DOHH2 (cell line): ENCODE data around the gene SCN1A.

Experiments
- H3F3A ChIP-seq: fragments of 200-600 bp; sonication (generic), shearing (Covaris generic); 2 replicates; pipeline ENCODE4 v1.6.0; 2016; ENCODE audit warnings: antibody characterized with exemption, mild to moderate bottlenecking; ENCODE audit not compliant: control insufficient read depth, insufficient read depth
- H3K27ac ChIP-seq: fragments of 200-600 bp; sonication (generic); 2 replicates; pipeline ENCODE4 v1.5.1; 2014; ENCODE audit warnings: low read depth, mild to moderate bottlenecking, low read length, moderate library complexity
- H3K27me3 ChIP-seq: fragments of 200-600 bp; sonication (generic); 2 replicates; pipeline ENCODE4 v1.6.1; 2014; ENCODE audit warnings: mild to moderate bottlenecking, low read length, mixed read lengths; ENCODE audit not compliant: control insufficient read depth
- H3K36me3 ChIP-seq: fragments of 200-600 bp; sonication (generic); 2 replicates; pipeline ENCODE4 v1.6.1; 2014; ENCODE audit warnings: mild to moderate bottlenecking, low read length, moderate library complexity, mixed read lengths; ENCODE audit not compliant: control insufficient read depth
- H3K4me1 ChIP-seq: fragments of 200-600 bp; sonication (generic); 2 replicates; pipeline ENCODE4 v1.6.1; 2014; ENCODE audit warnings: mild to moderate bottlenecking, low read length, mixed read lengths; ENCODE audit not compliant: control insufficient read depth
- H3K4me2 ChIP-seq: fragments of 200-600 bp; sonication (generic); 2 replicates; pipeline ENCODE4 v1.6.0; 2014; ENCODE audit warnings: mild to moderate bottlenecking, low read length, moderate library complexity
- H3K4me3 ChIP-seq: fragments of 200-600 bp; sonication (generic); 2 replicates; pipeline ENCODE4 v1.5.1; 2014; ENCODE audit warnings: mild to moderate bottlenecking, low read length, mixed read lengths
- H3K79me2 ChIP-seq: fragments of 200-600 bp; sonication (generic); 2 replicates; pipeline ENCODE4 v1.6.1; 2014; ENCODE audit warnings: mild to moderate bottlenecking, low read length, mixed read lengths; ENCODE audit not compliant: control insufficient read depth
- H3K9me2 ChIP-seq: fragments of 200-600 bp; sonication (generic); replicated peaks from 2 replicates; pipeline ENCODE4 v1.6.1; 2014; ENCODE audit warnings: mild to moderate bottlenecking, low read length, mixed read lengths; ENCODE audit not compliant: control insufficient read depth
- H3K9me3 ChIP-seq: fragments of 200-600 bp; sonication (generic); 2 replicates; pipeline ENCODE4 v1.6.1; 2014; ENCODE audit warnings: antibody characterized with exemption, low read length, mixed read lengths; ENCODE audit not compliant: control insufficient read depth, insufficient read depth
- H4K20me1 ChIP-seq: fragments of 200-600 bp; sonication (generic); 2 replicates; pipeline ENCODE4 v1.6.0; 2014; ENCODE audit warnings: low read depth, mild to moderate bottlenecking, antibody characterized with exemption, low read length, moderate library complexity; ENCODE audit not compliant: control insufficient read depth, insufficient read depth
- EZH2phosphoT487 ChIP-seq: fragments of 200-600 bp; sonication (generic); IDR thresholded peaks from 2 replicates; pipeline ENCODE4 v1.6.1; 2017; ENCODE audit warnings: borderline replicate concordance, mild to moderate bottlenecking, antibody characterized with exemption, low read length, moderate library complexity, mixed read lengths
- TF ChIP-seq, protein P1 (sequence below): fragments of 200-600 bp; sonication (generic); IDR thresholded peaks from one replicate; pipeline ENCODE4 v1.5.1; 2014; ENCODE audit warnings: antibody characterized with exemption, mild to moderate bottlenecking, low read depth, low read length; ENCODE audit not compliant: poor library complexity, severe bottlenecking

The SCN1A gene

DNA sequence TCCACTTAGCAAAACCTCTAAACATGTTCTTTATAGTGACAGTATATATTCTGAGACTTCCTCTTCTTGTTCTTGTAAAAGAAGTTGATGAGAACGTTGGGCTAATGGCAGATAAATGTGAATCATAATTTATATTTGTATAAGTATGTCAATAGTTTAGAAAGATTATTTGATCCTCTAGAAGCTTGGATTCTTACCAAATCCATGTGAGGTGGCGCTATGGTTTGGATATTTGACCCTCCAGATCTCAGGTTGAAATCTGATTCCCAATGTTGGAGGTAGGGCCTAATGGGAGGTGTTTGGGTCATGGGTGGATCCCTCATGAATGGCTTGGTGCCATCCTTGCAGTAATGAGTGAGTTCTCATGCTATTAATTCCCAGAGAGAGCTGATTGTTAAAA lies 29.8 kb upstream of the SCN1A start:
- Histone ChIP-seq H3K9me2 (no peaks in the 10 kb centered on the region), H3K79me2 (no peaks in the 10 kb centered on the region), H3K27me3 (peaks cover 3% of the 10 kb centered on the region), H3K36me3 (no peaks in the 10 kb centered on the region), H3K4me1 (no peaks in the 10 kb centered on the region), H3K4me2 (no peak overlapping the region), H3F3A (no peaks in the 10 kb centered on the region), H3K4me3 (no peak overlapping the region), H3K27ac (no peak overlapping the region), H4K20me1 (no peaks in the 10 kb centered on the region), H3K9me3 (no peaks in the 10 kb centered on the region)
- TF ChIP-seq, protein P1, sequence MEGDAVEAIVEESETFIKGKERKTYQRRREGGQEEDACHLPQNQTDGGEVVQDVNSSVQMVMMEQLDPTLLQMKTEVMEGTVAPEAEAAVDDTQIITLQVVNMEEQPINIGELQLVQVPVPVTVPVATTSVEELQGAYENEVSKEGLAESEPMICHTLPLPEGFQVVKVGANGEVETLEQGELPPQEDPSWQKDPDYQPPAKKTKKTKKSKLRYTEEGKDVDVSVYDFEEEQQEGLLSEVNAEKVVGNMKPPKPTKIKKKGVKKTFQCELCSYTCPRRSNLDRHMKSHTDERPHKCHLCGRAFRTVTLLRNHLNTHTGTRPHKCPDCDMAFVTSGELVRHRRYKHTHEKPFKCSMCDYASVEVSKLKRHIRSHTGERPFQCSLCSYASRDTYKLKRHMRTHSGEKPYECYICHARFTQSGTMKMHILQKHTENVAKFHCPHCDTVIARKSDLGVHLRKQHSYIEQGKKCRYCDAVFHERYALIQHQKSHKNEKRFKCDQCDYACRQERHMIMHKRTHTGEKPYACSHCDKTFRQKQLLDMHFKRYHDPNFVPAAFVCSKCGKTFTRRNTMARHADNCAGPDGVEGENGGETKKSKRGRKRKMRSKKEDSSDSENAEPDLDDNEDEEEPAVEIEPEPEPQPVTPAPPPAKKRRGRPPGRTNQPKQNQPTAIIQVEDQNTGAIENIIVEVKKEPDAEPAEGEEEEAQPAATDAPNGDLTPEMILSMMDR: no peak
- no peak for TF ChIP-seq EZH2phosphoT487

DNA sequence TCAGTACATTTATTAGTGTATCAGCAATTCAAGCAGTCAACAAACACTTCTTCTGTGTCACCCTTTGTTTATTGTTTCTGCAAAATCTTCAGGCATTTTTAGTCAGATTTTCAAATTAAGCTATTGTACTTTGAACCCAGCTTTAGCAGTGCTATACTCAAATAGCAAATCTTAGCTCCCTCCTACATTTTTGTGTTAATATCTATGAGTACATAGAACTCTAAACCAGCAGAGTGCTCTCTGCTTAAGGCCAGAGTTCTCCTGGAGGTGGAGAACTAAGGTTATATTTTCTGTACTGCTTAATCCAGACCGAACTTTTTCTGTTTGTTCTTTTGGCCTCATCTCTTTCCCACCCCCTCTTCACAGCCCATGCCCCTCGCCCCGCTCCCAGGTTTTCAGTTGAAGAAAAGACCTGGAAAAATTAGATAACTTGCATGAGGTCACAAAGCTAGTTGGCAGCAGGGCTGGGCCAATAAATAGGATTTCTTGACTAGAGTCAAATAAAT lies 29.2 kb upstream of the SCN1A start:
- Histone ChIP-seq H3K36me3 (no peaks in the 10 kb centered on the region), H4K20me1 (no peaks in the 10 kb centered on the region), H3K9me2 (no peaks in the 10 kb centered on the region), H3K4me3 (no peak overlapping the region), H3F3A (no peaks in the 10 kb centered on the region), H3K27me3 (peaks cover 3% of the 10 kb centered on the region), H3K4me2 (no peak overlapping the region), H3K9me3 (no peaks in the 10 kb centered on the region), H3K4me1 (no peaks in the 10 kb centered on the region), H3K27ac (no peak overlapping the region), H3K79me2 (no peaks in the 10 kb centered on the region)
- no peak for TF ChIP-seq EZH2phosphoT487
- TF ChIP-seq, protein P1: no peak

DNA sequence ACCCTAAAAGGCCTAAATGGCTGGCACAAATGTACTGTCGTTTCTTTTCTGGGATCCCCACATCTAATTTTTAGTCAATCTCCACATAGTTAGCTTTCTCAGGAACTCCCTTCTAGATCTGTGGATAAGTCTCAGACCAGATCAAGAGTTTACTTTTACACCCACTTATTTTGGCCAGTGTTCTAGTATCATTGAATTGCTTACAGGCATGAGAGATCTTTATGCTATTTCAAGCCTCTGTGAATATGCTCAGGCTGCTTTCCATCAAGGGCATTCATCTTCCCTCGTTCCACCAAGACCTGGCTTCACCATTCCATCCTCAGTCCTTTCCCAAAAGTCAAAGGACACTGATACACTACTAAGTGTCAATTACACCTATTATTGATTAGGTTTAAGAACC lies 27.8 kb upstream of the SCN1A start:
- no peak overlapping the region for H3K4me3 ChIP-seq
- H3K9me2 ChIP-seq: no peaks in the 10 kb centered on the region
- H3K4me2 ChIP-seq: no peak overlapping the region
- no peaks in the 10 kb centered on the region for H3F3A ChIP-seq
- no peaks in the 10 kb centered on the region for H3K79me2 ChIP-seq
- H3K4me1 ChIP-seq: no peaks in the 10 kb centered on the region
- no peak overlapping the region for H3K27ac ChIP-seq
- no peaks in the 10 kb centered on the region for H3K36me3 ChIP-seq
- no peaks in the 10 kb centered on the region for H4K20me1 ChIP-seq
- H3K27me3 ChIP-seq: peaks cover 3% of the 10 kb centered on the region
- TF ChIP-seq, protein P1: no peak
- TF ChIP-seq EZH2phosphoT487: no peak
- H3K9me3 ChIP-seq: no peaks in the 10 kb centered on the region
